Stimulated activated CD8-positive, alpha-beta memory T cell treated with anti-CD3 and anti-CD28 coated beads, Interleukin-15, amount 100 ng/mL, for 1 hour (primary cell): Measurements from ENCODE around the gene RBM19.

ENCODE experiments used
- DNase-seq: peaks from one replicate; pipeline ENCODE4 v3.0.0-alpha.2; 2020; ENCODE audit warnings: low read depth

RBM19 gene

DNA sequence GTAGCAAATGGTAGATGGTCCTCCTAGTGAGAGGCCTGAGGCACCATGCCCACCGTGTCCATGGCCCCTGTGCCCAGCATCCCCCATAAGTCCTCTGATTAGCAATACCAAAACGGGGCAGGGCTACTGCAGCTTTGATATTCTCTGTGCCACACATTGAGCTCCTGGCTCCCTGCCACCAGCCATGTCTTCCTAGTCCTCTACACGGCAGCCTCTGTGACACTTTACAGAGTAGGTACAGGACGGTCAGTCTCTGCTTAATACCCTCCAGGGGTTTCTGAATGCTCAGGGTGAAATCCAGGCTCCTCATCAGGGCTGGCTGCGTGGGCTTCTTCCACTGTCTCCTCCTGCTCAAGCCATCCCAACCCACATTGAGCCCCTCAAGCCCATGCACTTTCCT, 8.0 kb downstream of the RBM19 start:
- no peak for DNase-seq

DNA sequence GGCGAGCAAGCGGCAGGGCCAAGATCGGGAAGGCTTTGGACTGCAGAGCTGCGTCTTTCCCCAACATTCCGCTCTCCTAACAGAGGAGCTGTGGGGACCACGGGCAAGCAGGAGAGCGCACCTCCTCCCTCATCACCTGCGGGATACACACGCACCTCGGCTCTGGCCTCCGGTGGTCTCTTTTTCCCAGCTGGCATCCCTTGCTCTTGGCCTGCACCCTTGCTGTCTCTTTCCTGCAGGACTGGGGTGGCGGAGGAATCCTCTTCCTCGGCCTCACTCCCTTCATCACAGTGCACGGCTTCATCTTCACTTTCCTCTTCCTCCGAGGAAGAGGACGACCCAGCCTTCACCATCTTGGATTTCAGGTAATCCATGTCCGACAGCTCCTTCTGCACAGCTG, 8.5 kb downstream of the RBM19 start:
- DNase-seq, result no peak

DNA sequence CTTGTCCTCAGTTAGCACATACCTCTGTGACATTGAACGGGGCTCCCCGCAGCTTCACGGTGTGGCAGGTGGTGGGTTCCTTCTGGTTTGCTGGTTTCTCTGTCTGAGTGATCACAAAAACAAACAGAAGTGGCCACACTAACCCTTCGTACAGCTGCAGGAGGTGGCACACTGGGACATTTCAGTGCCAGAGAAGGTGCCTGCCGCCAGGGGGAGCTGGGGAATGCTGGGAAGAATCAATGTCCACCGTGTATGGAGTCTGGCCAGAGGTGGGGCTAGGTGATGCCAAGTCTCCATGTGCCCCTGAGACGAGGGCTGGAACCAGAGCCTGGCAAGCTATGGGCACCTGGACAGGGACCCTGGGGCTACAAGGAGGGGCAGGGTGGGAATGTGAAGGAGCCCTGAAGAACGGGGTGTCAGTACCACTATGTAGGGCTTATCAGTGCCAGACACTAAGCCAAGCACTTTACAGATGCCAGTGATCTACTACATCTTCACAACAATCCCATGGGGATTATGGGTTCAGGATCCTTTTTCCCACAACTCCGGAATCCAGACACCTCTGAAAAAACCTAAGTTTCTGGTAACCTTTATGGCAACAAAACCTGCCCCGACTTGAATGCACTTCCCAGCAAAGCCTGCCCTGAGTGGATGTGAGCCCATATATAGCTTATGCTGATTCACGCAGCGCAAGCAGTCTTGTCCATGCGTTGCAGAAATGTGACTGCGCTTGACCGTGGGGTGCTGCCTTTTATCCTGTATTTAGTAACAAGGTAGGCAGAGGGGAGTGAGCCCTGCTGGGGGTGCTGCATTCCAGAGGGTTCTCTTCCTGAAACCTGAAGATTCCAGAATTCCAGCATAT, 10.8 kb downstream of the RBM19 start:
- no peak for DNase-seq

DNA sequence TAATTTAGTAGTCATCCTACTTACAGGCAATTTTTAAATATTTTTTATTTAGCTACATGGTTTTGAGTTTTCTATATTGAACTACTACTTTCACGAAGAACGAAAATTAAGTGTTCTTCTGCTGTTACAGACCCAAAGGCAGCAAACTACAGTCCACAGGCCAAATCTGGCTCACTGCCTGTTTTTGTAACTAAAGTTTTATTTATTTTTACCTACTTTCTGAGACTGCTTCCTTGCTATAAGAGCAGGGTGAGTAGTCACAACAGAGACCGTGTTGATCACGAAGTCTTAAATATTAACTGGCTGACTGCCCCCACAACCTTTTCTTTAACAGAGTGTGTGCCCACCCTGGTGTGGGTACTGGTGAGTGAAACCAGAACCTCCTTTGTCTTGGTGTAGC, 11.6 kb downstream of the RBM19 start:
- DNase-seq, result no peak

DNA sequence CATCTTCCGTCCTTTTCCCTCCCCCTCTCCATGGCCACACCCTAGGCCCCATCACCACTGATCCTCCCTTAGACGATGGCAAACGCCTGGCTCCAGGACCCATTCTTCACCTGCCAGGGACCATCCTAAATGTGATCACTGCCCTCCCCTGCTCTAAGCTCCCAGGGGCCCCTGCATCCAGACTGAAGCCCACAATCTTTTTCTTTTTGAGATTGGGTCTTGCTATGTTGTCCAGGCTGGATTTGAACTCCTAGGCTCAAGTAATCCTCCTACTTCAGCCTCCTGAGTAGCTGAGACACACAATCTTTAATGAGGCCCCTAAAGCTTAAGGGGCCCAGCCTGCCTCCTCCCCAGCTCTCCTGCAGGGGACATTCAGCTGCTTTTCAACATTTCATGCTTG, 15.3 kb downstream of the RBM19 start:
- DNase-seq, result no peak

DNA sequence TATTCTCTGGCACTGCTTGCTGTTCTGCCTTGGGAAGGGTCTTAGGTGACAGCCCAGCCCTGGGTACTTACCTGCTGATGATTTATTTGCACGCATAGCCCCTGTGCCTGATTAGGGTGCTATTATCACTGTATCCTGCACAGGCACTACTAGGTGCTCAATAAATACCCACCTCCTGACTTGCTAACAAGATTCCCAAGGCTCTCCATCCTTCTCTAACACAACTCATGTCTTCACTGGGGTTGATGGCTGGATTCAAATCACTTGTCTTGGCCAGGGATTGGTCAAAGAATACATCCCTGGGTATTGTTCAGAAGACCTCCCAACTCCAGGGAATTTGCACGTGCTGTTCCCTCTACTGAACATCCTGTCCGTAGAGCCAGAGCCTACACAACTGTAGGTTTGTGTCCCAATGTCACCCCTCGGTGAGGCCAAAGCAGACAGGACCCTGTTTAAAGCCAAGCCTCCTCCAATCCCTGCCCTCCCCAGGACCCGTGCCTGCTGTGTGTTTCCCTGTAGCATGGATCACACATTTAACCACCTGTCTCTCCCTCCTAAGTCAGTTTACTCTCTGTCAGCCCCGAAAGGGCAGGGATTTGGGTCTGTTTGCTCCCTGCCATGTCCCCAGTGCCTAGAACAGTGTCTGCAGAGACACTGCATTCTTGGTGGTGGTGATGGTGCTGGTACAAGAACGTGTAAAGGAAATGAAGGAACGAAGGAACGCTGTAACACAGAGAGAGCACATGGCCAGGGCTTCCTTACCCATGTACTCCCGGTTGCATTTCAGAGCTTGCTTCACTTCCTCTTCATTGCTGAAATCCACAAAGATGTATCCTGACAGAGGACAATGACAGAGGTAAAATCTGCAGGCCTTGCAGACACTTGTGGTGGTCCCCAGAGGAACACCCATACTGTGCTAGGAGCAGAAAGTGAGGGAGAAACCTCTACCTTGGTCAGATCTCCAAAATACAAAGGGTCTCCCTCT, 16.5 kb downstream of the RBM19 start:
- DNase-seq, result no peak

DNA sequence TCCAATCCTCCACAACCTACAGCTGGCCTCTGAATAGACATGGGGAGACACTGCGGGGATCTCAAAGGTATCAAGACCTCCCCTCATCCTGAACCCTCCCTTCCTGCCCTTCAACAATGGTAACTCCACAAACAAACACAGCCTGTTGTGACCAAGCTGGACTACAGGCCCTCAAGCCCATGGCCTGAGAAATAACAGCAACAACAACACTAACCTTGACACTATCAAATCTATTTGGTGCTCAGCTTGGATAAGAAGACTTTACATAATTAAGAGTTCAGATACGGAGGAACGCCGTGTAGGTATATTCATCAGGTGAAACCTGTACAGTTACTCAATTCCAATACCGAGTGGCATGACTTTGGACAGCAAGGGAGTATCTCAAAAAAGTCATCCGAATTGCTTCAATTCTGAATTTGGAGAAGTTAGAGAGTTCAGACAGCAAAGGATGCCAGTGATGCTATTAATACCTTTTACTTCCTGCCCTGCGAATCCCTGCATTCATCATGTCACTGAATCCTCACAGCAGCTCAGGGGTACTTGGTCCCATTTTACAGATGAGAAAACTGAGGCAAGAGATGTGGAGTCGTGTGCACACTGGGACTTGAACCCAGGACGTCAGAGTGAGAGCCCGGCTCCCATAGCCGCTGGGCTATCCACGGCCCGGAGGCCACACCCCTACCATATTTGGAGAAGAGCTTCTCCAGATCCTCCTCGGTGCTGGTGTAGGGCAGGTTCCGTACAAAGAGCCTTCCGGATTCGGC, 17.8 kb downstream of the RBM19 start:
- DNase-seq, result no peak

DNA sequence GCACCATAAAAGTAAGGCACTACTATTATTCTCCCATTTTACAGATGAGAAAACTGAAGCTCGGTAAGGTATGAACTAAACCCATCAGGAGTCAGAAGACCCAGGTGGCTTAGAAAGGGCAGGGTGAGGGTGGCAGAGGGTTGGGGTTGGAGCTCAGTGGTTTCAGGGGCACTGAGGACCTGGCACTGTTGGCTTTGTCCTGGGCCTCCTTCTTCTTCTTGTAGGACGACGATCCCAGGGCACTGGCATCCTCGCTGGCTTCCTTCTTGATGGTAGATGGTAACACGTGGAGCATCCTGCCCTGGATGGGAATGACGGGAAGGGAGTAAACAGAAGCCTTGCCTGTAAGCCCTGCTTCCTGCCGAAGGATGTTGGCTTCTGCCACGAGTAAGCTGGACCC, 19.9 kb downstream of the RBM19 start:
- DNase-seq, result no peak

DNA sequence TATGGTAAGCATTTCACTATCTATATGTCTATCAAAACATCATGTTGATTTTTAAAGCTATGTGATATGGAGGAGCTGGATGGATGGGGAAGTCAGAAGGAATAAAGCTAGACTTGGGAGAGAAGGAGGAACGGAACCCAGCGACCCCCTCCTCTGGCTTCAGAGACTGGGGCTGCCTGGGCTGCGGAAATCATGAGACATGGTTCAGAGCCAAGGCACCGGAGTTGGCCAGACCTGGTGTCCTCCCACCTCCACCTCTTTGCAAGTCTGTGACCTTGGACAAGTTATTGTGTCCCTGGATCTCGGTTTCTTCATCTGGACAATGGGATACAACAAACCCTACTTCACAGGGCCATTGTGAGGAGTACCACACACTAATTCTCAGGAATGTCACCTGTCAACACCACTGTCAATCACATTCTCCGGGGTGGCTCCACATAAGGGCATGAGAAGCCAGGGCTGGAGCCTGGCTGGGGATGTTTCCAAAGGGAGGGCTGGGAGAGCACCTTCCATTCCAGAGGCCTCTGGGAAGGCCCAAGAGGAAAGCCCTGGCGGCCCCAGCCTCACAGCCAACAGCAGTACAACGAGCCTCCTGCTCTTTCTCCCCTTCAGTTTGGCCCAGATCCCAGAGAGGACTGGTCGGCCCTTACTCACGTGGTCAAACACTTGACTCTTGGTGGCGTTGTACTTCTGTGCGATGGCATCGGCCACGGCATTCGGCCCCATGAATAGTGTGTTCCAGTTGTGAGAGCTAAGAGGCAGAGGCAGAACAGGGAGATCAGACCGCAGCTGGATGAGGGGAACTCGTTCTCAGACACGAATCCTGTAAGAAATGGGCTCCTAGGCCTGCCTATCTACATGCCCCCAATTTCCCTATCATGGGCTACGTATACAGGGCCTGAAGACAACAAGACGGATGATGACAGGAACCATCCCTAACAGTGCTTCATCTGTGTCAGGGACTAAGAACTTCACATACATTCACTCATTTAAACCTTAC, 20.7 kb downstream of the RBM19 start:
- DNase-seq, result no peak

DNA sequence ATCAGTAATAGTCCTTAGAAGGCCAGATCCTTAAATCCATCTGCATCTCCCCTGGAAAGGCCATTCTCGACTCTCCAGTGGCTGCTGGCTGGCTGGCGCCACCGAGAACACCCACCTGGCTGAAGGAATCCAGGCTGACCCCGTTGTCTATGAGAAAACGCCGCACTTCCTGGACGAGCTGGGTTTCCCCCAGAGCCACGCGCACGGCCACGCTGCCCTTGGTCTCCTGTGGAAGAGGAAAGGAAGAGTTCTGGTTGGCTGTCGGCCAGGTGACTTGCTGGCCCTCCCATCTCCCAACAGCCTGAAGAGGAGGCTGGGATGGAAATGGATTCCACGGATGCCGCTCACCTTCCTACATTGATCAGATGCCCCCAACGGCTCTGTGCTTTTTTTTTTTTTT, 23.9 kb downstream of the RBM19 start:
- DNase-seq, result no peak

DNA sequence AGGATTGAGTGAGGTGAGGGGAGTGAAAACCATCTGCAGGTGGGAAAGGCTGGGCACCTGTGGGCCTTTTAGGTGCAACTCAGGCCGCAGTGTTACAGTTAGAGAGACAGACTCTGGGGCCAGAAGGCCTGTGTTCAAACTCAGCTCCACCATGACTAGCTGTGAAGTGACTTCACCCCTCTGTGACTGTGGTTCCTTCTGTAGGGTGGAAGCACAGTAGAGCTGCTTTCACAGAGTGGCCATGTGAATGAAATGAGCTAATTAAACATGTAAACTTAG, 25.0 kb downstream of the RBM19 start:
- DNase-seq, result no peak

DNA sequence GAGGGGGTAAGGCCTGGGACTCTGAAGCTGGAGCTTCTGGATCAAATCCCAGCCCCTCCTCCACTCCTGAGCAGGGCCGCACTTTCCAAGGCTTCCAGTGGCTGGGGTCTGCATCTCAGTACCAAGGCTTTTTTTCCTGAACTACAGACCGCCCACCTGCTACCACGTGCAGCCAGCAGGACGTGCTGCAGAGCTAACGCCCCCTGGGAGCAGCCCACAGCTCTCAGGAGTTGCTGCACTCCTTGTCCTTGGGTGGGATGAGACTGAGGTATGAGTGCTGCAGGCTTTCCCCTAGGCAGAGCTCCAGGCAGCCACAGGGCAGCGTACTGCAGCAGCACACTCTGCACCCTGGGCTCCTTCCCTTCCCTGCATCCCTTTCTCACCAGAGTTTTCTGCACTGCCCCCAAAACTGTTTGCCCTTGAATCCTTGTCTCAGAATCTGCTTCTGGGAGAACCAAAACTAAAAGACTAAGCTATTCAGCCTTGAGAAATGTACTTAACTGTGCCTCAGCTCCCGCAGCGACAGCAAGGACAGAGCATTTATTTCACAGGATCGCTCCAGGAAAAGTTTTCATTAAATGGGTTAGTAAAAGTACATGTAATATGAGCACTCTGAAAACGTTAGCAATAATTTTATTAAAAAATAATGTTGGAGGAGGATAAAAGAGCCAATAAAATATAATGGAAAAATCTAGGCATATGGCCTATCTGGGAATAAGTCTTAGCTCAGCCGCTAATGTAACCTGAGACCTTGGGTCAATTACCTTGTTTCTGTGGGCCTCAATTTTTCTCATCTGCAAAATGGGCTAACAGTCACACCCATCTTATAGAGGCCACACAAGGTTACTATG, 25.5 kb downstream of the RBM19 start:
- no peak for DNase-seq

DNA sequence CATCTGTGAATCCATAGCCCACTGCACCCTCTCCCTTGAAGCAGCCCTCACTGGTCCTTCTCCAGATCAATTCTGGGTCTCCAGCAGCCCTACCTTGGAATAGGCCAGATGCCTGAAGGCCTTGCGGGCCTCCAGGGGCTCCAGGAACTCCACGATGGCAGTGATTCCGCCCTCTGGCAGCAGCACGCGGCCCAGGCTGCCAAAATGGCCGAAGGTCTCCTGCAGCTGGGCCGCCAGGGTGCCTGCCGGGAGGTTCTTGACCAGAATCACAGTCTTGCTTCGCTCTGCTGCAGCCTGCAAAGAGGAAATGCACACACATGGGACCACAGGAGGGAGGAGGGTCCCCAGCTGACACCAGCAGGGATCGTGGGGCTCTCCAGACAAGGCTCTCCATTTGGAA, 26.3 kb downstream of the RBM19 start:
- DNase-seq, result no peak

DNA sequence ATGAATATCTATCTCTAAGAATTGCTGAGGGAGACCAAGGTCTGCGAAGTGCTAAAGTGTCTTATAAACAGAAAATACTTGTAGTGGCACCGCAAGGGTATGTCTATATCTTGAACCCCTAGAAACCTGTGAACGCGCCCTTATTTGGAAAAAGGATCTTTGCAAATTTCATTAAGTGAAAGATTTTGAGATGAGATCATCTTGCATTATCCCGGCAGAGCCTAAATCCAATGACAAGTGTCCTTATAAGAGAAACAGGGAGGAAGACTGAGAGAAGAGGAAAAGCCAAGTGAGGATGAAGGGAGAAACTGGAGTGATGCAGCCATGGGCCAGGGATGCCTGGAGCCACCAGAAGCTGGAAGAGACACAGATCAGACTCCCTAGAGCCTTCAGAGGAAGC, 27.7 kb downstream of the RBM19 start:
- no peak for DNase-seq

DNA sequence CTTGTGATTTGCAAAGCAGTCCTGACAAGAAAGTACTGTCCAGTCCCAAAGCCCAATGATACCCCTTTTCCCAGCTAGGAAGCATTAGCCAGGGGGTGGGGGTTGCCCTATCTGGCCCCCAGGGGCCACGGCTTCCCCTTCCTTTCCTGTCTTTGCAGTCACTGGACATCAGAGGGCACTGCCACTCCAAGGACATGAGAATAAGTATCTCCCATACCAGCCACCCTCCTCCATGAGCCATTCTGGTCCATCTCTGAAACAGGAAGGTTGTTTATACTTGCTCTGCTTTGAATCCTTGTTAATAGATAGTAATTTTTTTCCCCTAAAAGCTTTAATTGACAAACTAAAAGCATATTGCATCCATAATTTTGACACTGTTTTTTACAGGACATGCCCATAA, 29.7 kb downstream of the RBM19 start:
- no peak for DNase-seq

DNA sequence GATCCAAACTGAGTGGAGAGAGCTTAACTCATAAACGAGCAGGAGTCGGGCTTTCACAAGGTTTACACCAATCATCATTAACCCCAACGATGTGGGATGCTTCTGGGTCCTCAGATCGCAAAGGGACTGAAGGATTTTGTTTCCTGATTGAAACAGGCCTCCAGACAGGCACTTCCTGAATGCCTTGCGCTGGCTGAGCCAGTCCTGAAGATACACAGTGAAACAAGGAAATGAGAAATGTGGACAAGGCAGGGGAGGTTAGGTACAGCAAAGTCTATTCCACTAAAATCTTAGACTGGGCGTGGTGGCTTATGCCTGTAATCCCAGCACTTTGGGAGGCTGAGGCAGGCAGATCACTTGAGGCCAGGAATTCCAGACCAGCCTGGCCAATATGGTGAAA, 30.7 kb downstream of the RBM19 start:
- DNase-seq, result no peak

DNA sequence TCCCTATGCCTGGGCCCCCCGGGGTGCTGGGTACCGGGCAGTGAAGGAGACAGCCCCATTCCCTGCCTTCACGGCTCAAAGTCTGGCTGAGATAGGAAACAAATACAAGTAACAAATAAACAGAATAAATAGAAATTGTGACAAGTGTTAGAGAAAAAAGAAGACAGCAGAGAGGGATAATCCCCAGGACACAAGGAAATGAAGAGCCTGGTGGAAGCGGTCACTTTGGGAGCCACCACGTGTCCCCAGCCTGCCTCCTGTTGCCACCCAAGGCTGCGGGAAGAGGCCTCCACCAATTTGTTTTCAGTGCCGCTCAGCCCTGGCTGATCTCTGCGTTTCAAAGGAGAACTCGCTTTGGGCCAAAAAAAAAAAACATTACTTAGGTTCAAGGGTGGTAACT, 31.2 kb downstream of the RBM19 start:
- DNase-seq, result no peak

DNA sequence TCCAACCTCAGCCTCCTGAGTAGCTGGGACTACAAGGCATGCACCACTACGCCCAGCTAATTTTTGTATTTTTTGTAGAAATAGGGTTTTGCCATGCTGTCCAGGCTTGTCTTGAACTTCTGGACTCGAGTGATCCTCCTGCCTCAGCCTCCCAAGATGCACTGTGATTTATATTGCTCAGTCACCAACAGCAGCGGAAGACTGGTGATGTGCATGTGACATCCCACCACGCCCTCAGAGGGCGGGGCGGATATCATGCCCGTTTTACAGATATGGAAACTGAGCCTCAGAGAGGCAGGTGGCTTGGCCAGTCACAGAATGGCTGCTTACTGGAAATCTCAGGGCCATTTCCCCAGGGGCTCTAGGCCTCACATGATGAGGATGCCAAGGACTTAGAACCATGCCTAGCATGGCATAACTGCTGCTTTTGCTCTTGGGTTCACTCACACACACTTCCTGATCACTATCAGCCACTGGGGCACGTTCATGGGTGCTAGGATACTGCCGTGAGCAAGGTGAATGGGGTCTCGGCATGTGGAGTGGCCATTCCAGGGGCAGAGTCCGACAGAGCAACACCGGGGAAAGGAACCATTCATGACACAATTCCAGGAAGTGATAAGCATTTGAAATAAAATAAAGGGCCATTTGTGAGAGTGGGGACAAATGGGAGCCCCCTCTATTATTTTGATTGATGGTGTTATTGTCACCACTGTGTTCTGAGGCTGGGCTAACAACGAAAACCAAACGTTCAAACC, 31.9 kb downstream of the RBM19 start:
- no peak for DNase-seq

DNA sequence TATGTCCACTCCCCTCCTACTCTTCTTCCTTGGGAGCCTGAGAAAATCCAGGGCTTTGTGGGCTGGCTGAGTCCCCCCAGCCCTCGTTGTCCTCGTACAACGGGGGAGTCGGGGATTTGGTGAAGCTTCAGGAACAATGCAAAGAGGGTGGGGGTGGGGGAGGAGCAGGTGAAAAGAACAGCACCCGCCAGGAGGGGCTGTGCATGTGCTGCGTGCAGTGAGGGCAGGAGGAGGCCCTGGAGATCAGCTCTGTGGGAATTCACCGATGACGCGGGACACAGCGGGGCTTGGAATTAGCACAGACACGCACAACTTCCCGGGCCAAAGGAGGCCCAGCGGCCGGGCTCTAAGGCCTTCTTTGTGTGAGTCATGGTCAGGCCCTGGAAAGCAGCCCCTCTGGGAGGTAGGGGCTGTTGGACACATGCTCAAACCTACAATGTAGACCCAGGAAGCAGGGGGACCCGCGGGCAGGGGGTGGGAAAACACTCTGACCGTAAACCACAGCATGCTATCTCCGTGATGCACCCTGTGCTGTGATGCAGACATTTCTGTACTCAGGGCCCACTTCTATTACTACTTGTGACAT, 32.8 kb downstream of the RBM19 start:
- no peak for DNase-seq
